HFFc6 (cell line): ENCODE results near the gene SDHC. TPM values are rescaled to one million over a fixed set of nuclear protein-coding genes. Genes with fewer than 3 reads are reported as not detected.
A peak's percentile ranks its signal among the peaks of the same experiment; 100 is the strongest.

Source experiments
- DNase-seq: peaks from one replicate; pipeline ENCODE4 v3.0.0-alpha.2; 2018
- H3K27ac Mint-ChIP-seq: 2 replicates; pipeline ENCODE4 v1.8.0; 2020; ENCODE audit warnings: mild to moderate bottlenecking, mixed read lengths
- H3K27me3 Mint-ChIP-seq: 2 replicates; pipeline ENCODE4 v1.8.0; 2021; ENCODE audit warnings: mild to moderate bottlenecking, moderate library complexity, mixed read lengths; ENCODE audit not compliant: insufficient read depth
- H3K36me3 Mint-ChIP-seq: 2 replicates; pipeline ENCODE4 v1.8.0; 2021; ENCODE audit warnings: low read depth, mixed read lengths
- H3K4me1 Mint-ChIP-seq: 2 replicates; pipeline ENCODE4 v1.8.0; 2020; ENCODE audit warnings: low read depth, mixed read lengths
- H3K4me3 Mint-ChIP-seq: 2 replicates; pipeline ENCODE4 v1.8.0; 2020; ENCODE audit warnings: mild to moderate bottlenecking, moderate library complexity, mixed read lengths
- H3K9me3 Mint-ChIP-seq: 2 replicates; pipeline ENCODE4 v1.8.0; 2020; ENCODE audit warnings: mild to moderate bottlenecking, mixed read lengths
- CTCF ChIP-seq: fragments of 200-600 bp; sonication (generic); IDR thresholded peaks from 2 replicates; pipeline ENCODE4 v1.5.0; 2021; ENCODE audit warnings: antibody characterized with exemption, mild to moderate bottlenecking
- total RNA-seq, 6 experiments: library from RNA; stranded (reverse); fragmentation: NEBNext Ultra II Directional; extraction: Animal tissue kit (Norgen Biotek cat#: 25700); gene quantifications; 2 replicates in 1 of 6; 3 replicates in 5 of 6; pipeline ENCODE4 v1.2.3, GENCODE V29; 2021

The SDHC gene
- total RNA-seq, 6 experiments from 2014 or later = 237 to 285 (median 247) TPM

GRCh38 chr1:161367684-161368400 lies 53.7 kb downstream of the SDHC start, which contains the start of gene CFAP126:
TSS of gene CFAP126 (minus strand) at chr1:161367876. CDS start at chr1:161367868, 8 bp downstream.
- peaks cover 7% of the 10 kb centered on the region for H3K36me3 Mint-ChIP-seq
- H3K4me1 Mint-ChIP-seq = peaks cover 7% of the 10 kb centered on the region; the same call in 1 of the 2 replicates
- H3K4me3 Mint-ChIP-seq = no peak within 1 kb of the TSS
- no peaks in the 10 kb centered on the region for H3K9me3 Mint-ChIP-seq
- peak; percentile 23; the same call in 1 of the 2 replicates for TF ChIP-seq CTCF
- DNase-seq = peak; percentile 57
- peak within 1 kb of the TSS; percentile 72 for H3K27ac Mint-ChIP-seq
- H3K27me3 Mint-ChIP-seq = no peaks in the 10 kb centered on the region

- TF ChIP-seq CTCF = no peak
- Mint-ChIP-seq H3K9me3 (no peaks in the 10 kb centered on the region), H3K36me3 (no peaks in the 10 kb centered on the region), H3K4me1 (peaks cover 8% of the 10 kb centered on the region; the same call in 1 of the 2 replicates), H3K27ac (no peak overlapping the region), H3K4me3 (no peak overlapping the region), H3K27me3 (peaks cover 2% of the 10 kb centered on the region; the same call in 1 of the 2 replicates)
- DNase-seq = no peak
Measured at GRCh38 chr1:161373442-161373841, 59.3 kb downstream of the SDHC start.

GRCh38 chr1:161374373-161374772 lies 60.2 kb downstream of the SDHC start:
- no peak overlapping the region for H3K4me3 Mint-ChIP-seq
- H3K27ac Mint-ChIP-seq = no peak overlapping the region
- peak; percentile 39 for TF ChIP-seq CTCF
- DNase-seq = no peak
- H3K36me3 Mint-ChIP-seq = no peaks in the 10 kb centered on the region
- peaks cover 2% of the 10 kb centered on the region; the same call in 1 of the 2 replicates for H3K27me3 Mint-ChIP-seq
- H3K4me1 Mint-ChIP-seq = peaks cover 8% of the 10 kb centered on the region; the same call in 1 of the 2 replicates
- H3K9me3 Mint-ChIP-seq = no peaks in the 10 kb centered on the region

GRCh38 chr1:161378014-161378413 lies 63.8 kb downstream of the SDHC start:
- no peak for DNase-seq
- peaks cover 23% of the 10 kb centered on the region for H3K4me1 Mint-ChIP-seq
- H3K27ac Mint-ChIP-seq = no peak overlapping the region
- no peak overlapping the region for H3K4me3 Mint-ChIP-seq
- no peaks in the 10 kb centered on the region for H3K9me3 Mint-ChIP-seq
- H3K27me3 Mint-ChIP-seq = peaks cover 2% of the 10 kb centered on the region; the same call in 1 of the 2 replicates
- no peaks in the 10 kb centered on the region for H3K36me3 Mint-ChIP-seq
- no peak for TF ChIP-seq CTCF

- Mint-ChIP-seq H3K9me3 (no peaks in the 10 kb centered on the region), H3K36me3 (no peaks in the 10 kb centered on the region), H3K27me3 (peaks cover 2% of the 10 kb centered on the region; the same call in 1 of the 2 replicates), H3K4me3 (no peak overlapping the region), H3K27ac (no peak overlapping the region), H3K4me1 (peaks cover 30% of the 10 kb centered on the region)
- TF ChIP-seq CTCF = no peak
- no peak for DNase-seq
Measured at GRCh38 chr1:161379071-161379470, 64.9 kb downstream of the SDHC start.
